ENCODE measurements around the gene POC1A.

Gene POC1A

GRCh38 chr3:52099001-52099401 is 55.2 kb downstream of the POC1A start:
- DNase-seq (ENCODE audit: low spot score), result peak; percentile 91

GRCh38 chr3:52097851-52098507 is 56.2 kb downstream of the POC1A start:
- DNase-seq (ENCODE audit: low spot score), result peak; percentile 45

- DNase-seq (ENCODE audit: low spot score), result peak; percentile 73
Measured at GRCh38 chr3:52095990-52096775, 58.0 kb downstream of the POC1A start.

- DNase-seq (ENCODE audit: low spot score), result no peak
Measured at GRCh38 chr3:52094571-52095485, 59.4 kb downstream of the POC1A start.

- peak; percentile 99 for DNase-seq (ENCODE audit: low spot score)
Measured at GRCh38 chr3:52093756-52094545, 60.3 kb downstream of the POC1A start.

- no peak for DNase-seq (ENCODE audit: low spot score)
Measured at GRCh38 chr3:52092891-52093290, 61.3 kb downstream of the POC1A start.

GRCh38 chr3:52092271-52092660 is 62.0 kb downstream of the POC1A start:
- no peak for DNase-seq (ENCODE audit: low spot score)

GRCh38 chr3:52091586-52092270 is 62.5 kb downstream of the POC1A start:
- DNase-seq (ENCODE audit: low spot score), result peak; percentile 83

- no peak for DNase-seq (ENCODE audit: low spot score)
Measured at GRCh38 chr3:52090933-52091468, 63.2 kb downstream of the POC1A start.

GRCh38 chr3:52090131-52090932 is 63.9 kb downstream of the POC1A start:
- peak; percentile 90 for DNase-seq (ENCODE audit: low spot score)

GRCh38 chr3:52089691-52090090 is 64.5 kb downstream of the POC1A start:
- no peak for DNase-seq (ENCODE audit: low spot score)

- peak; percentile 67 for DNase-seq (ENCODE audit: low spot score)
Measured at GRCh38 chr3:52088445-52089367, 65.5 kb downstream of the POC1A start.

- DNase-seq (ENCODE audit: low spot score), result no peak
Measured at GRCh38 chr3:52087731-52088130, 66.5 kb downstream of the POC1A start.

- DNase-seq (ENCODE audit: low spot score), result peak; percentile 45
Measured at GRCh38 chr3:52086976-52087663, 67.1 kb downstream of the POC1A start.

GRCh38 chr3:52086461-52086860 is 67.8 kb downstream of the POC1A start:
- DNase-seq (ENCODE audit: low spot score), result no peak

- DNase-seq (ENCODE audit: low spot score), result no peak
Measured at GRCh38 chr3:52085681-52086282, 68.4 kb downstream of the POC1A start.

- DNase-seq (ENCODE audit: low spot score), result no peak
Measured at GRCh38 chr3:52084954-52085680, 69.1 kb downstream of the POC1A start.

Measured in kidney tubule cell (primary cell).